BLaER1 treated with 17β-estradiol and CSF1 and Interleukin-3, amounts not matched to agents 10 nM and 100 nM (cell line): ENCODE results near the gene PLK2.

Experiments used
- H3K27ac ChIP-seq, 11 experiments: shearing (Covaris generic); formaldehyde crosslinking; 2 replicates each; pipeline ENCODE4 v1.8.1; 2022
- H3K27me3 ChIP-seq, 11 experiments: shearing (Covaris generic); formaldehyde crosslinking; 2 replicates each; pipeline ENCODE4 v1.8.1; 2022
- H3K36me3 ChIP-seq, 11 experiments: shearing (Covaris generic); formaldehyde crosslinking; 2 replicates each; pipeline ENCODE4 v1.8.1; 2022
- H3K4me1 ChIP-seq, 10 experiments: shearing (Covaris generic); formaldehyde crosslinking; 2 replicates each; pipeline ENCODE4 v1.8.1; 2022
- H3K4me2 ChIP-seq, 11 experiments: shearing (Covaris generic); formaldehyde crosslinking; 2 replicates each; pipeline ENCODE4 v1.8.1; 2022
- H3K4me3 ChIP-seq, 10 experiments: shearing (Covaris generic); formaldehyde crosslinking; 2 replicates each; pipeline ENCODE4 v1.8.1; 2022
- H3K9ac ChIP-seq, 11 experiments: shearing (Covaris generic); formaldehyde crosslinking; 2 replicates each; pipeline ENCODE4 v1.8.1; 2022
- H3K9me3 ChIP-seq, 11 experiments: shearing (Covaris generic); formaldehyde crosslinking; replicated peaks in 1 of 11; 2 replicates each; pipeline ENCODE4 v1.8.1; 2022
- H4K20me1 ChIP-seq, 11 experiments: shearing (Covaris generic); formaldehyde crosslinking; 2 replicates each; pipeline ENCODE4 v1.8.1; 2022
- Cebpa-rat ChIP-seq, 11 experiments: shearing (Covaris generic); IDR thresholded peaks; 2 replicates each; pipeline ENCODE4 v1.8.1; 2022

The PLK2 gene

GRCh38 chr5:58412932-58413331 lies 47.0 kb downstream of the PLK2 start:
- H3K9ac ChIP-seq = no peak overlapping the region
- no peaks in the 10 kb centered on the region for H3K36me3 ChIP-seq
- no peak for TF ChIP-seq Cebpa-rat (IDR thresholded peaks at IDR 0.05)

DNA sequence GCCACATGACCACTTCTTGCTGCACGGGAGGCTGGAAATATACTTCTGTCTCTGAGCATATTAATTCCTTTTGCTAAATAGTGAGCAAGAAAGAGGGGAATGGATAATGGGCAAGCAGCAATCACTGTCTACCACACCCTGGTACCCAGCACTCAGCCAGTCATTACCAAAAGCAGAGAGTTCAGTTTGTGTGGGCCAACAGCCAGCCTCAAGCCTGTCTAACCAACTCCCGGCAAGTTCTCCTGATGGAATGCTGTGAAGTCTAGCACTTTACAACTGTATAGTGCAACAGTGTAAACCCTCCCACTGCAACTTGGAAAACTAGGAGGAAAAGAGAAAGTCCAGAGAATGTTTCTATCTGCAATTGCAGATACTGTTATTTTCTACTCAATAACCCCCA lies 47.8 kb downstream of the PLK2 start:
- no peaks in the 10 kb centered on the region for H3K27me3 ChIP-seq
- TF ChIP-seq Cebpa-rat (IDR thresholded peaks at IDR 0.05) = no peak
- H3K4me3 ChIP-seq = no peak overlapping the region
- H4K20me1 ChIP-seq = no peaks in the 10 kb centered on the region
- peaks cover 0 to 35% (median 0%) of the 10 kb centered on the region in 10 experiments; a peak in 6 of 20 replicates for H3K4me1 ChIP-seq
- H3K4me2 ChIP-seq = peak overlapping the region in 1 of 11 experiments; percentile 54; a peak in 1 of 22 replicates
- no peaks in the 10 kb centered on the region for H3K9me3 ChIP-seq
- no peaks in the 10 kb centered on the region for H3K36me3 ChIP-seq
- no peak overlapping the region for H3K27ac ChIP-seq
- no peak overlapping the region for H3K9ac ChIP-seq

More at GRCh38 chr5:58412932-58413331, 47.0 kb downstream of the PLK2 start:
- no peak overlapping the region for H3K27ac ChIP-seq
- H3K9me3 ChIP-seq = no peaks in the 10 kb centered on the region
- H4K20me1 ChIP-seq = no peaks in the 10 kb centered on the region
- H3K4me2 ChIP-seq = peak overlapping the region in 2 of 11 experiments; percentile 8 to 54; a peak in 4 of 22 replicates
- H3K4me3 ChIP-seq = no peak overlapping the region
- peaks cover 0 to 35% (median 0%) of the 10 kb centered on the region in 10 experiments; a peak in 6 of 20 replicates for H3K4me1 ChIP-seq
- no peaks in the 10 kb centered on the region for H3K27me3 ChIP-seq

GRCh38 chr5:58411372-58411771 lies 48.5 kb downstream of the PLK2 start:
- no peaks in the 10 kb centered on the region for H3K36me3 ChIP-seq
- H3K9me3 ChIP-seq = no peaks in the 10 kb centered on the region
- no peak overlapping the region for H3K9ac ChIP-seq
- no peak overlapping the region for H3K27ac ChIP-seq
- no peaks in the 10 kb centered on the region for H3K27me3 ChIP-seq
- H3K4me2 ChIP-seq = peak overlapping the region in 2 of 11 experiments; percentile 53 to 62; a peak in 3 of 22 replicates
- no peak overlapping the region for H3K4me3 ChIP-seq
- peaks cover 0 to 35% (median 0%) of the 10 kb centered on the region in 10 experiments; a peak in 6 of 20 replicates for H3K4me1 ChIP-seq
- no peak for TF ChIP-seq Cebpa-rat (IDR thresholded peaks at IDR 0.05)
- H4K20me1 ChIP-seq = no peaks in the 10 kb centered on the region

DNA sequence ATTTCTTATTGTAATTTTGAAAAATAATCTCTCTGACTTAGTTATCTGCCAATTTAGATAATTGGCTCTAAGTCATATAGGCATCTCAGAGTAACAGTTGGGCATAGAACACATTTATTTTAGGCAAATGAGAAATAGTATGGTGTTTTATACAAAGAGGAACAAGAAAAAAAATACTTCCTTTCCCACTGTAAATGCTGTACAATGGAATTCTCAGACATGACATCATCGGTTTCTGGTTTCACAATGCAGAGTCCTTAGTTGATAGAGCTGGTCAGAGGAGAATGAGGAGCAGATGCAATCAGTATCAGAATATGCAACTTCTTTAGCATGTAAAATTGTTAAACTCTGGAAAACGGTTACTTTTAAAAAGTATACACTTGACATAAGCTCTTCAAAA lies 49.4 kb downstream of the PLK2 start:
- H3K9me3 ChIP-seq = no peaks in the 10 kb centered on the region
- no peak overlapping the region for H3K9ac ChIP-seq
- H3K36me3 ChIP-seq = no peaks in the 10 kb centered on the region
- H4K20me1 ChIP-seq = no peaks in the 10 kb centered on the region
- no peak overlapping the region for H3K4me3 ChIP-seq
- H3K4me2 ChIP-seq = peak overlapping the region in 2 of 11 experiments; percentile 53 to 62; a peak in 3 of 22 replicates
- TF ChIP-seq Cebpa-rat (IDR thresholded peaks at IDR 0.05) = no peak
- no peaks in the 10 kb centered on the region for H3K27me3 ChIP-seq
- H3K27ac ChIP-seq = no peak overlapping the region
- peaks cover 0 to 35% (median 0%) of the 10 kb centered on the region in 10 experiments; a peak in 6 of 20 replicates for H3K4me1 ChIP-seq

- H3K27ac ChIP-seq = no peak overlapping the region
- no peak overlapping the region for H3K4me3 ChIP-seq
- H3K4me2 ChIP-seq = no peak overlapping the region
Observed at GRCh38 chr5:58407042-58407719, 52.7 kb downstream of the PLK2 start.

DNA sequence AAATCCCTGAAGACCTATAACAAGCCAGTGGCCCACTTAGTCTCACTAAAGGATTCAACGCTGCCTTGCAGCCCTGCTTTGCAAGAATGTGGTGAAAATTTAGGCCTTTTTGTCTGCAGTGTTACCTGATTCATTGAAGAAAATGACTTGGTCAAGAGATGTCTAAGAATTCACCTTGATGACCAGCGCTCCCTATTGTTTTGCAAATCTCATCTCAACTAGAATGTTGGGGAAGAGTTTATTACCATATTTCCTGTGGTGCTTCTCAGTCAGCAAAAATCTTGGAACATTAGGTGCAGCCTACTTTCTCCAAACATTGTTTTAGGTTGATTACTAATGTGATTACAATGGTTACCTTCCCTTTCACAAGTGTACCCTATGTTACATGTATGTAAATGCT lies 53.5 kb downstream of the PLK2 start:
- no peaks in the 10 kb centered on the region for H3K36me3 ChIP-seq
- no peak overlapping the region for H3K4me2 ChIP-seq
- TF ChIP-seq Cebpa-rat (IDR thresholded peaks at IDR 0.05) = no peak
- H3K27me3 ChIP-seq = no peaks in the 10 kb centered on the region
- H3K27ac ChIP-seq = no peak overlapping the region
- no peak overlapping the region for H3K9ac ChIP-seq
- peaks cover 0 to 22% (median 0%) of the 10 kb centered on the region in 10 experiments; a peak in 6 of 20 replicates for H3K4me1 ChIP-seq
- no peaks in the 10 kb centered on the region for H4K20me1 ChIP-seq
- H3K4me3 ChIP-seq = no peak overlapping the region
- no peaks in the 10 kb centered on the region for H3K9me3 ChIP-seq

More at GRCh38 chr5:58407042-58407719, 52.7 kb downstream of the PLK2 start:
- no peaks in the 10 kb centered on the region for H3K9me3 ChIP-seq
- H3K9ac ChIP-seq = no peak overlapping the region
- H3K27me3 ChIP-seq = no peaks in the 10 kb centered on the region
- no peaks in the 10 kb centered on the region for H4K20me1 ChIP-seq
- TF ChIP-seq Cebpa-rat (IDR thresholded peaks at IDR 0.05) = no peak
- peaks cover 0 to 22% (median 0%) of the 10 kb centered on the region in 10 experiments; a peak in 6 of 20 replicates for H3K4me1 ChIP-seq
- no peaks in the 10 kb centered on the region for H3K36me3 ChIP-seq

GRCh38 chr5:58405175-58405574 lies 54.7 kb downstream of the PLK2 start:
- Histone ChIP-seq H3K4me1 (peaks cover 0 to 10% (median 0%) of the 10 kb centered on the region in 10 experiments; a peak in 5 of 20 replicates), H3K27me3 (no peaks in the 10 kb centered on the region), H3K27ac (no peak overlapping the region), H4K20me1 (no peaks in the 10 kb centered on the region), H3K36me3 (no peaks in the 10 kb centered on the region), H3K4me3 (no peak overlapping the region), H3K9ac (no peak overlapping the region), H3K4me2 (no peak overlapping the region), H3K9me3 (no peaks in the 10 kb centered on the region)
- no peak for TF ChIP-seq Cebpa-rat (IDR thresholded peaks at IDR 0.05)

GRCh38 chr5:58404734-58405133 lies 55.2 kb downstream of the PLK2 start:
- H3K27ac ChIP-seq = no peak overlapping the region
- H3K36me3 ChIP-seq = no peaks in the 10 kb centered on the region
- H3K27me3 ChIP-seq = no peaks in the 10 kb centered on the region
- H3K4me2 ChIP-seq = no peak overlapping the region
- H3K9me3 ChIP-seq = no peaks in the 10 kb centered on the region
- no peak overlapping the region for H3K4me3 ChIP-seq
- H4K20me1 ChIP-seq = no peaks in the 10 kb centered on the region
- no peak overlapping the region for H3K9ac ChIP-seq
- peaks cover 0 to 5% (median 0%) of the 10 kb centered on the region in 10 experiments; a peak in 4 of 20 replicates for H3K4me1 ChIP-seq
- TF ChIP-seq Cebpa-rat (IDR thresholded peaks at IDR 0.05) = no peak
